HG03060 (cell line): Measurements from ENCODE around the gene GPD2.
"Not testable (repeated sequence)": the region's sequence is repeated elsewhere in the genome, so short reads cannot be mapped to it uniquely, and the experiment has no call there.

Source experiments
- ATAC-seq: cut with Tn5 transposase; IDR thresholded peaks from one replicate; pipeline ENCODE4 v1.9.1; 2021; ENCODE audit warnings: low read depth, moderate number of reproducible peaks; ENCODE audit not compliant: unreplicated experiment

GPD2 gene

DNA sequence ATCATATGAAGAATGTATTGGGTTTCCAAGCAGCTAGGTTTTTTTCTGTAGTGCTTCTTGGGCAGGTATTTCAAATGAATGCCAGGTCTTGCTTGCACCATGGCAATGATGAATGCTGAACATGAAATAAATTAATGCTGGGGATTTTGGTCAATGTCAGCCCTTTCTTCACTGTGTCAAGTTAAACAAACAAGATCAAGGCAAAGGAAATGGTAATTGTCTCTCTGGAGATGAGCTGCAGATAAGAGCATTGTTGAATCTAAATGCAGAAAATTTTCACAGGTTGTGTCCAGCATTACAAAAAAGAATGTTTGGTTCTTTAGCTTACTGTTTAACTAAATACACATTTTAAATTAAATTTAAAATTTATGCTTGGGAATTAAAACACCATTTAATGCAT is 144.3 kb downstream of the GPD2 start:
- no peak for ATAC-seq

DNA sequence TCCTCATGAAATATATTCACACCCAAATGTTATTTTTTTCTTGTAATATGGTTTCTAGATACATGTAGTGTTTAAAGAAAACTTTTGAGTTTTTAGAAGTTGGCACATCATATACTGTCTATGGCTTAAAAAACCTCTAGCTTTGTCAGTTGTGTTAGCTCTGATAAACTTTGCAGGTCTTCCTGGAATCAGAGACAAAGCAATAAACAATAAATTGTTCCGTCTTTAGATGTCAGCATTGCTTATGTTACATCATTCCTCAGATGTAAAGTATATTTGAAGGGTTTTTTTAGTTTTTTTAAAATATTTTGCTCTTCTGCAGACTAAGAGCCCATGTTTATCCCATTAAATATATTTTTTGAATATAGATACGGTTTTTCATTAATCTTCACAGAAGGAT is 145.1 kb downstream of the GPD2 start:
- ATAC-seq, result no peak

DNA sequence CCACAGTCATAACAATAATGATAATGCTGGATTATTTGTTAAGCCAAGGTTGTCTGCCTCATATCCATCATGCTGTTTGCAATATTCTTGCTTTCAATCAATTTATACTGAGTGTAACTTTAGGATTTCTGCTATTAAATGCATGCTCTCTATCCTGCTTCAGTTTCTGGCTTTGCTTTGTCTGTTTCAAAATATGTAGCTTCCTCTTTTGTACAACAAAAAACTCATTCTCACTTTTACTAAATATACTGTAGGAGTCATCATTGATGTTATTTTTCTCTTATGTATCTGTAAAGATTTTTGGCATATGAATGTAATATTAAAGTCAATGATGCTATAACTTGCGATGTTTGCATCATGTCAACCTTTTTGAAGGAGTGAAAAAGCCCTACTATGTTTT is 149.3 kb downstream of the GPD2 start:
- no peak for ATAC-seq

DNA sequence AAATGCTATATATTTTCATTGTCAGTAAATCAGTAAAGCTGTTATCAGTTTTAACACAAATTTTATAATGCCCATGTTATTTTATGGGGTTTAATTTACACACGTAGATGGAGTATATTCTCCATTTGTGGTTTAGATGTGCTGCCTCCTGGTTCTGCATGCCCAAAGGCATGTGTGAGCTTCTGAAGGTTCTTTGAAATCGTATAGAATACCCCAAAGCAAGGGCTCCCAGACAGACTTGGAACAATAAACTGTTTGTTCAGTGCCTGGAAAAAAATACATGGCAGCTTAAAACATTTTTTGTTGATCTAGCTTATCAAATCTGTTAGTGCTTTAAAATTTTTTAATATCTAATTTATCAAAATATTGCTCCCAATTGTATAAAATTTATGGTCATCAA is 150.4 kb downstream of the GPD2 start:
- ATAC-seq, result no peak

DNA sequence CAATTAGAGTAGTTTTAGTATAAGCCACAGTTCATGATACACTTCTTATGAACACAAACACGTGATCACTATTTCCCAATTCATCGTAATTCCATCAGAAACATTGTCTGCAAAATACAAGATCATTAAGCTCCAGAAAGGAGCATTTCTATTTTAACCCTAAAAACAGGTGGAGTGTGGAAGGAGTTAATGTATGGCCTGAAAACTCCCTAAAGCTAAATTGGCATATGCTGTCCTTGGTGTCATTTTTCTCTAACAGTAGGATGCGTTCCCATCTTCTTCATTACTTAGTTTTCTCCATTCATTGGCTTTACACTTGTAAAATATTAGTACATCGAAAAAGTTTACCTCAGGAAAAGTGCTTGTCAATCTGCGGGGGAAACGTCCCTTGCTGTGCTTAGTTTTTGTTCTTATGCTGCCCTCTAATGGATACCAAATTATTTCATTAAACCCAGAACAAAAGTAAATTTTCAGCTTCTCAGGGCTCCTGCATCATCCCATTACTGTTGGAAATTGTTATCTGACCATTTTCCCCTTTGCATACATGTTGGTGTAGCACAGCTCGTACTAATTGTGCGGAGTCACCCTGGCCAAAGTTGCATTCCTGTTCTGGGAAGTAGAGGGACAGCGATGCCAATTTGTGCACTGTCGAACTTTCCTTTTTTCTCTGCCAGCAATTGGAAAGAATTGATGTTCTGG is 153.4 kb downstream of the GPD2 start:
- ATAC-seq, result peak; percentile 60

DNA sequence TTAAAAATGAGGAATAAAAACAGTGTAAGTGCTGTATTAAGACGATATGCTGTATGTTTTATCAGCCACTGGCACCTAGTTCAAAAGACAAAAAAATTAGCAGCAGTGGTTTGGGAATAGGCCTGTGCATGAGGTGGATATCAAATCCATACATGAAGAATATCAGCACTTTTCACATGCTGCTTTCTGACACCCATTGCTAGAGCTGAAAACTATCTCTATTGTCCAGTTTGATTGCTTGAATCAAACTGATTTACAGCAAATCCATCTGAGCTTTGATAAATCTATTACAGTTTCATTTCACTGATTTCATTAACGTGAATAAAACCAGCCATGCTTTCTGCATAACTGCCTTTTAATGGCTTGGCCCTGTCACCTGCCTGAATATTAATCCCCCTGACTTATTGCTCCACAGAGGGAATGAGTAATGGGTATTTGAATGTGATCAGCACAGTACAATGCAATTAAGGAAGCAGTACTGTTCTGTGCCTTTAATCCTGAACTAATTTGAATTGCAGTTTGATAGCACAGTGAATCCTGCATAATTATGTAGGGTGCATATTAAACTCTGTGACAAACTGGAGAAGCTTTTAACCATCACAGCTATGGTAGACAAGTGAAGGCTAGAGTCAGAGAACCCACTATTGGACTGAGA is 154.0 kb downstream of the GPD2 start:
- no peak for ATAC-seq

DNA sequence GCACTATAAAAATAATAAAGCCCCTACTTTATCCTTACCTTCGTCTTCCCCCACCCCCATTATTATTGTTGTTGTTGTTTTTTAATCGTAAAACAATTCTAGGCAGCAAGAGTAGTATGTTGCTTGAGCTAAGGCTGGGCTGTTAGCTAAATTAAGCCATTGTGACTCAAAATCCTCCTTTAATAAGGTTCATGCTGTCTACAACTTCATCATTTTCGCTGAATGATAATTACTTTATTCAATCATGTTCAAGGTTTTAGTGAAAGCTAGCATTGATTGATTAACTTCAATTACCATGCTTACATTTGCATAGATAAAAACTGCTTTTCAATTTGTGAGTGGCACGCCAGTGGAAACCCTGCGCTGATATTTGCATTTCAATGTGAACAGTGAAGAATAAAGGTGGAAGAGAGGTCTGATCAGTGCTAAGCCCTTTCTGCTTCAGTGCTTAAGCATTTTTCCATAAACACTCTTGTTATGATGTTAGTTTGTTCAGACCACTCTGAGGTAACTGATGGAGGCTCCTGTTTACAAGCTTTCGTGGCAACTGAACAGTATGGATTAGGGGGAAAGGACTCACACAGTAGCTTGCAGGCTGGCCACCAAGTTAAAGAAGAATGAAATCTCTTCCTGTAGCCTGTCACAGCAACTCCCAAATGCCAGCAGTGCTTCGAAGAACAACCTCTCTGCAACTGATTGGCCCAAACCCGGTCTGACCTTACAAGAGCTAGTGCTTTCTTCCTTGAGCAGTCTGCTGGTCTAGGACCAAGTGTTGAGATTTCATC is 156.8 kb downstream of the GPD2 start:
- ATAC-seq, result no peak

DNA sequence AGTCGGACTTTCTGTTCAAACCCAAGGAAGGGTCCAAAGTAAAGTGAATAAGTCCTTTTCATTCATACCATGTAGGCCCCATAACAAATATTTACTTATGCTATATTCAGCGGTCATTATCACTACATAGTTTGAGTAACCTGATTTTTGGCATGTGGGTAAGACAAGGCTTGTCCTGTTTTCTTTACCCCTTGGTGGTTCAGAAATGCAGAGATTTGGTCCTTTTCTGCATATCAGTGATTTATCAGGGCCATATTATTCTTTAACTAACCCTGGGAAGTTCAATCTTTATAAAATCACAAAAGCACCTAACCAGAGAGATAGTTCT is 157.4 kb downstream of the GPD2 start:
- ATAC-seq, result no peak

DNA sequence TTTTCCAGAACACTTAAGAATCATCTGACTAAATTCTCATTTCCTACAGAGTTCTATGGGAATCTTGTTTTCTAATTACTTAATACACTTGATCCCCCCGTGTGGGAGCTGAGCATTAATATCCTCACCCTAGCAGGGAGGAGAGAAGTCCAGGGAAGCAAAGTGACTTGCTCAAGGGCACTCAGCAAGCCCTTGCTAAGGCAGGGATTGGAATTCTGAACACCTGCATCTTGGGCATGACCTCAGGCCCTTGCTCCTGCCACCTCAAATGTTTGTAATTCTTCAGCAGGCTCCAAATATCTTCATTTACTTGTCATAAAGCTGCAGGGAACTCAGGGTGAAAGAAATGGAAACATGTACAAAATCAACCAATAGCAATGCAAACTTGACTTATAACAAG is 162.4 kb downstream of the GPD2 start:
- no peak for ATAC-seq

DNA sequence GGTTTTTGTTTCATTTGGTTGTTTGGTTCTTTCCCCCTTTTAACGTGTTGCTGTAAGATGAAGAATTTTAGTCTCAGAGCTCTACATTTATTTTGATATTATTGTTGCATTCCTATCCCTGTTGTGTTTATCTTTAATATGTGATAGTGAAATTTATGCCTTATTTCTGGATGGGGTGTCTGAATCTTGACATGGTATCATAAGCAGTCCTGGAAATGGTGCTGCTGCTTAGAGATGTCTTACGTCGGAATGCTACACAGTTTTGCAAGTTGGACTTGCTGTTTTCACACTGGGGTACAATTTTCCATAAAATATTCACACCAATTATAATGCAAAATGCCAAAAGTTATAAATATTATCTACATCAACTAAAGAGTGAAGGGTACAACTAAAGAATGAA is 164.0 kb downstream of the GPD2 start:
- no peak for ATAC-seq

DNA sequence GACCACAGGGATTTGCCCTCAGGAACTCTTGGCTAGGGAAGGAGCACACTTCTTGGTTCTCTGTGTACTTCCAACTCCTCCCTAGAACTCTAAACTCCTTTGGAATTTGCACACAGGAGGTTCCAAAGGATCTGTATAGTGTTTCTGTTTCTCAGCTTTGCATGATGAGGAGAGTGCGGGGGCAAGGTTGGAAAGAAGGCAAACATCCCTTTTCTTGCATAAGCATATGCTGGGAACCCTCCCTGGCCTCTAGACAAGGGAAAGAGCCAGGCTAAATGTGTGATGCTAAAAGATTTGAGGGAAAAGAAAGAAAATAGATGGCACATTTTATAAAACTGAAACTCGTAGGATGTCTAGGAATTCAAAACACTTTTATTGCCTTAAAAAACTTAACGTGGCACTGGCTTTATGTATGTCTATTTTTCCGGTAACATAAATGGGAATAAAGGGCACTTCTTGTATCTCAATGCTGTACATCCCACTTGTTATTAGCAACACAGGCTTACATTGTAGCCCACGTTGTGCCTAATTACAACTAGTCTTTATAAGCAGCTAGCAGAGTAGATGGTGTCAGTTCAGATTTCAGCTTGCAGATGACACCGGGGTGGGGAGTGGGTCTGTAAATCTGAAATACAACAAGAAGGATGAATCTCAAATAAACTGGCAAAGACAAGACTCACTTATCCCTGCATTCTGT is 165.8 kb downstream of the GPD2 start:
- no peak for ATAC-seq

DNA sequence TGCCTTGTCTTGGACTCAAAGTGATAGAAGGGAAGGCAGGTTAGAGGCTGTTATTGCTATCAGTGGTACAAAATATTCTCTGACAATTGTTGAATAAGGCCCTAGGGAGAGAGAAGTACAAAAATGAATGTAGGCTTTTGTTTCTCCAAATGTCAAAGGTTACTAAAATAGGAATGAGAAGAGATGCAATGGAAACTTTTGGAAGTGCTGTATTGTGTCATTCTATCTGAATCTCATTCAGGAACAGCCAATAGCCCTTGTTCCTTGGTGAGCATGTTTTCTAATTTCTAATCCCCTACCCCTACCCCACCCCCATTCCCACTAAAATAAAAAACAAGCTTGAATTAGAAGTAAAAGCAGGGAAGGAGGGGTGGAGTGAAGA is 166.4 kb downstream of the GPD2 start:
- no peak for ATAC-seq

DNA sequence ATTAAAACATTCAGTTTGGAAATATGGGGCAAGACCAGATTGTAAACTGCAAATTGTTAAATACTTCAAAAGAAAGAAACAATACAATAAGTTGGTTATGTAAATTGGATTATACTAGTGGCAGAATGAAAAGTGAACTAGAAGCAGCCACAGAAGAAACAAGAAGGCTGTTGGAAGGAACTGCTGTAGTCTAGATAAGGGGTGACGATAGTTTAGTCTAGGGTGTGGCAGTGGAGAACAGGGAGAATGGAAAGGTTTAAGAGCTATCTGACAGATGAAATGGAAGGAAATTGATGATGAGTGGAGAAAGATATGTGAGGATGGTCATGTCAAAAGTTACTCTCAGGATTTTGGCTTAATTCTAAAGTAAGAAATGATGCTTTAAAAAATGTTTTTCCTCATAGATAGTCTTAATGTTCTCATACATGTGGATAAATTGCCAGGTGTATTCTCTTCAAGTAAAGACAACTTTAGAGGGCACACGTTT is 179.7 kb downstream of the GPD2 start:
- no peak for ATAC-seq

DNA sequence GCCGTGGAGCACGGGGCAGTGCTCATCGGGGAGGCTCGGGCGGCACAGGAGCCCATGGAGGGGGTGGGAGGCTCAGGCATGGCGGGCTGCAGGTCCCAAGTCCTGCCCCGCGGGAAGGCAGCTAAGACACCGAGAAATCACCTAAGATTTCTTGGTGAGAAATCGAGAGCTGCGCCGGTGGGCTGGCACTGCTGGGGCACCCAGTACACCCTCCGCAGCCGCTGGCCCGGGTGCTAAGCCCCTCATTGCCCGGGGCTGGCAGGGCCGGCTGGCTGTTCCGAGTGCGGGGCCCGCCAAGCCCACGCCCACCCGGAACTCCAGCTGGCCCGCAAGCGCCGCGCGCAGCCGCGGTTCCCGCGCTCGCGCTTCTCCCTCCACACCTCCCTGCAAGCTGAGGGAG is 181.9 kb downstream of the GPD2 start:
- ATAC-seq, result not testable (repeated sequence)

DNA sequence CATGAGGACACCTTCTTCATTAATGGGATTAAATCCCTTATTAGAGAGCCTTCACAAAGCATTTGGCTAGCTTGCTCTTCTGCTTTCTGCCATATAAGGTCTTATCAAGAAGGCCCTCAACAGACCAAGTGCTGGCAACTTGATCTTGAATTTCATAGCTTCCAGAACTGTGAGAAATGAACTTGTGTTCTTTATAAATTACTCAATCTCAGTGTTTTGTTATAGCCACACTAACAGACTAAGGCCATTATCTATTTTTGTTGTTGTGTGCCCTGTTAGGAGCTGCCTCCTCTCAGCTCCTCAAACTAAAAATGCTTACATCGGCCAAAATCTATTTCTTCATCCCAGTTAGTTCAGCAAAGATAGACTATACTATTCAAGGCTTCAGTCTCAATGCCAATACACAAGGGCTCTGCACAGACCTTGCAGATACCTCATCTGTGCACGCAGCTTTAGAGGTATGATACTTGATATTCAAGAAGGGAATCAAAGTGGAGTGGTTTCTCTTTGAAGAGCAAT is 182.9 kb downstream of the GPD2 start:
- ATAC-seq, result no peak

DNA sequence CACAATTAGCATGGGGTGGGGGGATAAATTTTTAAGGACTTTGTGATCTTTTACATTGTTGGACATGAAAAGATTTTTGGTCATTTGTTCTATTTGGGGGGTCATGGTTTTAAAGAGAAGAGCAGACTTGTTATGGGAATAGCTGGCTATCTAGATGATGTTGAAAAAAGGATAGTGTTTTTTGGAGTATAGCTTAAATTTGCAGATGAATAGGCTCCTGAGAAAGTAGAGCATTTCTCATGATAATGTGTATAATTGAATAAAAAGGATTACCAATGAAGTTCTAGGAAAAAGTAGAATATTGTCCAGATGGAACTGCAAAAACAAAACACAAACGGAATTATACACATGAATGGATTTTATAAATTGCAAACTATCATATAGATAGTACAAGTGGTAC is 186.3 kb downstream of the GPD2 start:
- ATAC-seq, result no peak

DNA sequence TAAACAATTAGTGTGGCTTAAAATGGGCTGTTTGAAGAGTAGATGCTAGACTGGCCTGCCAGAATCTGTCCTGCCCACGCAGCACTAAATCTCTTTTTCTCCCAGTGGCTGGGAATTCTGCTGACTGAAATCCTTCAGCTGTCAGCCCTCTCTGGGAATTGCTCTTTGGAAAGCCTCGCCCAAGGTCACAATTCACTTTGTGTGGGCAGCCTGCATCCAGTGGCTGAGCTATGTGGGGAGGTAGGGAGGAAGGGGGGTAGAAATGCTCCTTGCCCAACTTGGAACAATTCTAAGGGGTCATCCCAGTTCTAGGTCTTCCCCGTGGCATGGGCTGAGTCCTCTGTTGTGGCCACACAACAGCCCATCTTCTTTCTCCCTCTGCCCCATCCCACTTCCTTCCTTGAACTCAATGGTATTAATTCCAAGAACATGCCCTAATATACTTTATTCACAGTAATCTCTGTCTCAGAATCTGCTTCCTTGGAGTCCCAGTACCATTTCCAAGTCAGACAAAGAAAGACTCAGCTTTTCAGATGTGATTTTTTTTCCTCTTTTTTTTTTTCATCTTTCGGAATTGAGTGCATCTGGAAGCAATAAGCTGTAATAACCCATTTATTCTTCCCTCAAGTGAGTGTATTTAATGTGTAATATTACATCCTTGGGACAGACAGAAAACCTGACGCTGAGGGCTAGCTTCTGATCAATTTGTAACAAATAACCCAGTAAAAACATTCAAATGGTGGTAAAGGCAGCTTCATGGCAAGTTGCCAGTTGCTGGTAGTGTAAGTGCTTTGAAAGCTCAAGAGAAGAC is 189.4 kb downstream of the GPD2 start:
- ATAC-seq, result no peak

DNA sequence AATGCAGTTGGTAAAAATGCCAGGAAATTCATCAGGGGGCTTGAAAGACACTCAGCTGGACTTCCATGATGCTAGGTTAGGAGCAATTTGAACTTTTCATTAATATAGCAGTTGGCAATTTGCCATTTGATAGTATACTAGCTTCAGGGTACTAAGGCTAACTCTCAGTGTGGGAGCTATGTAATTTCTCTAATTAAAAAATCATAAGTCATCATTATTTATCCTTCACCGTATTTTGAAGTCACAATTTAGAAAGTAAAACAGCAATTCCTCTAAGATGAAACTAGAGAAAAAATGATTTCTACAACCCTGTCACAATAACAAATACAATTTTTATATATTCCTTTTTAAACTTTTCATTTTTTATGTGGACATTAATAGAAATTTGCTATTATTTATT is 190.8 kb downstream of the GPD2 start:
- no peak for ATAC-seq

DNA sequence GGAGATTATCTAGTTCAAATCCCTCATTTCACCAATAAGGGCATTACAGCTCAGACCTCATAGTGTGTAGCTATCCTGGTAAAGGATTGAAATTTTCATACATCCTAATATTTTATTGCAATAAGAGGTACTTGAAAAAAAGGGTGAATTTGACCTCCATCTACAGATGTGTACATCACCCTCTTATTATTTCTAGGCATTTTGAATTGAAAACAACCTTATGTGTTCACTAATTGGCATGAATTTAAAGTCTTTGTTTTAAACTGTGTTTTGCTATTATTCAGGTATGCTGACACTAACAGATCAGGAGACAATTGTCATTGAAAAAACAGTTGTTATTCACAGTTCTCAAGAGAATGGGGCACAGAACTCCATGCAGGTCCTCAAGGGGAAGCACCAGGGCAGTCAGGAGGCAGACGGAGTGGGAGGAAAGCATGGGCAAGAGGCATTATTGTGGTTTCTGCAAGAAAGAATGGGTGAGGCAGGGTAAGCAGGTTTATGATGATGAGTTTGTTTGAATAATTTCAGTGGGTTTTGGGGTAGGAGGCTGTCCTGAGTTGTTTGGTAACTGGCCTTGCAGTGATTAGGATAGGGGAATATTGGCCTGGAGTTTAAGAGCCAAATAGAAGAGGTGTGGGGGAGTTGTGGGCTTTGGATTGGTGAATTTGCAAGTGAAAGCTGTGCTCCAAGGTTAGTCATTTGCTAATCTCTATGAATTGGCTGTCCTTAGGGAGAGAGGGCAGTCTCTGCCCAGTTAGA is 194.6 kb downstream of the GPD2 start:
- no peak for ATAC-seq
